Chondrocyte (in vitro differentiated cells): ENCODE results near the gene CACNB2. TPM values are rescaled to one million over a fixed set of nuclear protein-coding genes. Genes with fewer than 3 reads are reported as not detected.

Experiments used
- DNase-seq: peaks from one replicate; pipeline ENCODE4 v3.0.0; 2021; ENCODE audit warnings: mixed read lengths, low spot score
- H3K27ac Mint-ChIP-seq: one replicate; pipeline ENCODE4 v1.8.0; 2021; ENCODE audit warnings: mild to moderate bottlenecking, moderate library complexity, mixed read lengths; ENCODE audit not compliant: unreplicated experiment
- H3K27me3 Mint-ChIP-seq: 2 replicates; pipeline ENCODE4 v1.8.0; 2021; ENCODE audit warnings: low read depth, mixed read lengths
- H3K36me3 Mint-ChIP-seq: 2 replicates; pipeline ENCODE4 v1.8.0; 2021; ENCODE audit warnings: low read depth, mixed read lengths
- H3K4me1 Mint-ChIP-seq: 2 replicates; pipeline ENCODE4 v1.8.0; 2021; ENCODE audit warnings: low read depth, mild to moderate bottlenecking, mixed read lengths
- H3K4me3 Mint-ChIP-seq: one replicate; pipeline ENCODE4 v1.8.0; 2021; ENCODE audit warnings: mild to moderate bottlenecking, moderate library complexity, mixed read lengths; ENCODE audit not compliant: unreplicated experiment
- H3K9me3 Mint-ChIP-seq: 2 replicates; pipeline ENCODE4 v1.8.0; 2021; ENCODE audit warnings: low read depth, mixed read lengths
- total RNA-seq: library from RNA; stranded (reverse); gene quantifications from 3 replicates; pipeline ENCODE4 v1.2.1, GENCODE V29; 2021
- TF ChIP-seq, protein P1 (sequence below): fragments of 200-600 bp; sonication (generic); IDR thresholded peaks from 2 replicates; pipeline ENCODE4 v1.5.0; 2021; ENCODE audit warnings: antibody characterized with exemption, mild to moderate bottlenecking, moderate library complexity

Gene CACNB2
- total RNA-seq, 1 donor from 2014 or later, result 0.25 TPM

- H3K27me3 Mint-ChIP-seq, result peaks cover 25% of the 10 kb centered on the region
- no peak for DNase-seq
- TF ChIP-seq, protein P1, sequence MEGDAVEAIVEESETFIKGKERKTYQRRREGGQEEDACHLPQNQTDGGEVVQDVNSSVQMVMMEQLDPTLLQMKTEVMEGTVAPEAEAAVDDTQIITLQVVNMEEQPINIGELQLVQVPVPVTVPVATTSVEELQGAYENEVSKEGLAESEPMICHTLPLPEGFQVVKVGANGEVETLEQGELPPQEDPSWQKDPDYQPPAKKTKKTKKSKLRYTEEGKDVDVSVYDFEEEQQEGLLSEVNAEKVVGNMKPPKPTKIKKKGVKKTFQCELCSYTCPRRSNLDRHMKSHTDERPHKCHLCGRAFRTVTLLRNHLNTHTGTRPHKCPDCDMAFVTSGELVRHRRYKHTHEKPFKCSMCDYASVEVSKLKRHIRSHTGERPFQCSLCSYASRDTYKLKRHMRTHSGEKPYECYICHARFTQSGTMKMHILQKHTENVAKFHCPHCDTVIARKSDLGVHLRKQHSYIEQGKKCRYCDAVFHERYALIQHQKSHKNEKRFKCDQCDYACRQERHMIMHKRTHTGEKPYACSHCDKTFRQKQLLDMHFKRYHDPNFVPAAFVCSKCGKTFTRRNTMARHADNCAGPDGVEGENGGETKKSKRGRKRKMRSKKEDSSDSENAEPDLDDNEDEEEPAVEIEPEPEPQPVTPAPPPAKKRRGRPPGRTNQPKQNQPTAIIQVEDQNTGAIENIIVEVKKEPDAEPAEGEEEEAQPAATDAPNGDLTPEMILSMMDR, result no peak
- no peak overlapping the region for H3K27ac Mint-ChIP-seq
- no peak overlapping the region for H3K4me3 Mint-ChIP-seq
- peaks cover 2% of the 10 kb centered on the region for H3K9me3 Mint-ChIP-seq
- peaks cover 14% of the 10 kb centered on the region for H3K4me1 Mint-ChIP-seq
- H3K36me3 Mint-ChIP-seq, result no peaks in the 10 kb centered on the region
These were observed 50.6 kb downstream of the CACNB2 start for GRCh38 chr10:18190840-18191239.

DNA sequence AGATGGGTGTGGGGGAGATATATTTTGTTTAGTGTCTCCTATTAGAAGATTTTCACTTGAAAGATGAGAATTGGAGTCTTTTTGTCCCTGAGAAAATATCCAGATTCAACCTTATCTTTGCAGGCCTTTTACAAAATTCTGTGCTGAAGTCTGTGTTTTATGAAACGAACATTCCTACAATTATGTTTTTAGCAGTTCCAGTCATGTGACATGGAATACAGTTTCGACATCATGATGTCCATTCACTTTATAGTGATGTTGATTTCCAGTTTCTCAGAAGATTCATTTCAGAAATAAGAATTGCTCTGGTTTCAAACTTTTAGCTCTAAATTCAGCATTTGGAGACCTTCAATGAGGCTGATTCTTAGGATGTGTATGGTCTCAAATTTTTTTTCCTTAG is 54.4 kb downstream of the CACNB2 start:
- Mint-ChIP-seq H3K36me3 (no peaks in the 10 kb centered on the region), H3K9me3 (peaks cover 2% of the 10 kb centered on the region), H3K4me3 (no peak overlapping the region), H3K27me3 (peaks cover 25% of the 10 kb centered on the region), H3K27ac (no peak overlapping the region), H3K4me1 (peaks cover 14% of the 10 kb centered on the region)
- no peak for DNase-seq
- TF ChIP-seq, protein P1, result no peak

DNA sequence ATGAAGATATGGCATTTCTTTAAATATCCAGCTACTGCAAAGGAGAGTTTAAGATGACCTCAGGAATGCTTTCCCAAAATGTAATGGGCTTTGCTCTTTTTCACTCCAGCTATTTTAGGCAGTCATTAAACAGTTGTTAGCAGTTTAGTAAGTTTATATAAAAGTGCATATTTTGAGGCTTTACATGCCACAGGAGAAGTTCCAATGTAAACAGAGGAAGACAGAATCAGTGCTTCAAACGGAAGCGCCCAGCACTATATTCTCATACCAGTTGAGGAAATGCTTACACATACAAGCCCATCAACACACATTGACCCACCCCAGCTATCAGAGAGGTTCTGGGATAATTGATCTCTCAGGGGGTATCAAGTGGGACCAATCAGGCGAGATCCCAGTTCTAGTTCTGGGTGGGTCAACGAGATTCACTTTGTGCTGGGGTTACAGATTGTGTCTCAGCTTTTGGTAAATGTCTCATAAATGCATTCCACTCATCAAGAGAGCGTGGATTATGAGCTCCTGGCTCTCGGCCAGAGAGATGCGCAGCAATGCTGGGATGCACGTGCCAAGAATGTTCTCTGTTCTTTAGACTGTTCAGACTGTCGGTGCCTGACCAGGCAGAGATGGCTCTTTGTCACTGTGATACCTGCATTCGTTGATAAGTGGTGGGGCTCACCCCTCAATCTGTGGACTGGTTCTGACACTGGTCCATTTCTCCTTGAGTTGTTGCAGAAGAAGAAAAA is 55.0 kb downstream of the CACNB2 start:
- H3K36me3 Mint-ChIP-seq, result no peaks in the 10 kb centered on the region

DNA sequence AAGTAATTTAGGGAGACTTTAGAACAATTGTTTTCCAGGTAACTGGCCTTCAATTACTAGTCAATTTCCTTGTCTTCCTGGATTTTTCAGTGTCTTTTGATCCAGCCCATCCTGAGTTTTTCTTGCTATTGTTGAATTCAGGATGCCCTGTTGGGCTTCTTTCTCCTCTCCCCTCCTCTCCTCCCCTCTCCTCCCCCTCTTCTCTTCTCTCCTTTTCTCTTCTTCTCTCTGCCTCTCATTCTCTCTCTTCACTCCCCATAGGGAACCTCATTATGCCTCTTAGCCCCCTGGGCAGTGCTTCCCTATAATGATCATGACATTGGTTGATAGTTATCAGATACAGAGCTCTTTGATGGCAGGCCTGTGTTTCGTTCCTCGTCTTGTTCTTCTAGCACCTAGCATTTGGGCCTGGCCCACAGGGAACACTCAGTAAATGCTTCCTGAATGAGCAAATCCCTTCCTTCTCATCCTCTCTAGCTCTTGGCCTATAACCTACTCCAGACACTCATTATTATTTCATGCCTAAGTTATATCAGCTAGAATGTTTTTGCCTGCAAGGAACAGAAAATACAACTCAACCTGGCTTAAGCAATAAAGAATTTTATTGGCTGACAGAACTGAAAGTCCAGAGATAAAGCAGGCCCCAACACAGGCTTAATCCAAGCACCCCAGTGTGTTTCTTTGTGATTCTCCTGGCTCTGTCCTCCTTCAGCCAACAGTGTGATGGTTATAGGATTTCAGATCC is 56.8 kb downstream of the CACNB2 start:
- Mint-ChIP-seq H3K4me1 (peaks cover 14% of the 10 kb centered on the region), H3K27ac (no peak overlapping the region), H3K36me3 (no peaks in the 10 kb centered on the region), H3K9me3 (peaks cover under 1% of the 10 kb centered on the region), H3K27me3 (peaks cover 20% of the 10 kb centered on the region), H3K4me3 (no peak overlapping the region)
- TF ChIP-seq, protein P1, result no peak
- DNase-seq, result no peak

More for the DNA sequence above, 55.0 kb downstream of the CACNB2 start:
- Mint-ChIP-seq H3K4me1 (peaks cover 14% of the 10 kb centered on the region), H3K27me3 (peaks cover 21% of the 10 kb centered on the region), H3K4me3 (no peak overlapping the region), H3K9me3 (peaks cover 2% of the 10 kb centered on the region), H3K27ac (no peak overlapping the region)
- DNase-seq, result no peak
- TF ChIP-seq, protein P1, result no peak

DNA sequence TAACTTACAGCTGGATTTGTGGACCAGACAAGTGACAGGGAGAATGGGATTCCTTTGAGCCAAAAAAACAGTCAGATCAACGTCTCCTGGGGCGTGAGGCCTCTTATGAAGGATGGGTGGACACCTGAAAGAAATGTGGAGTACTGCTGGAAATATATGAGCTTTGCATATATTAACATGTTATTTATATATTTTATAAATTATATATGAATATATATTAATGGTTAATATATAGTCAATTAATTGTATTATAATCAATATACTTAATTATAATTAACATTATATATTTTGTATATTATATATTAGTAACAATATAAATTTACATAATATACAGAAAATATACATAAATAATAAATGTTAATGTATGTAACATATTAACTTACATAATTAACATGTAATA is 57.5 kb downstream of the CACNB2 start:
- H3K27ac Mint-ChIP-seq, result no peak overlapping the region
- no peak for DNase-seq
- peaks cover 14% of the 10 kb centered on the region for H3K4me1 Mint-ChIP-seq
- TF ChIP-seq, protein P1, result no peak
- no peaks in the 10 kb centered on the region for H3K9me3 Mint-ChIP-seq
- no peak overlapping the region for H3K4me3 Mint-ChIP-seq
- H3K27me3 Mint-ChIP-seq, result peaks cover 24% of the 10 kb centered on the region
- no peaks in the 10 kb centered on the region for H3K36me3 Mint-ChIP-seq
